SK-N-SH (cell line): ENCODE measurements around the gene ELL3. TPM values are rescaled to one million over a fixed set of nuclear protein-coding genes. Genes with fewer than 3 reads are reported as not detected.

Experiments
- CTCF ChIA-PET: fragments of 300-600, 350-600 bp; formaldehyde crosslinking; extraction: SDS; loops from one replicate; lab custom pipeline; 2021; lab: Yijun Ruan, JAX
- POLR2A ChIA-PET: fragments of 350-600 bp; sonication (Branson Sonifier 250); formaldehyde crosslinking; extraction: SDS; loops from one replicate; lab custom pipeline; 2020; ENCODE audit warnings: antibody characterized with exemption, inconsistent platforms; lab: Yijun Ruan, JAX
- DNase-seq: peaks from one replicate; pipeline ENCODE4 v3.0.0; 2012
- H2AFZ ChIP-seq: fragments of 200-600 bp; sonication (generic); 2 replicates; pipeline ENCODE4 v1.8.1; 2016; ENCODE audit warnings: antibody characterized with exemption, mild to moderate bottlenecking, low read depth
- H3F3A ChIP-seq: fragments of 200-600 bp; sonication (generic); replicated peaks from 2 replicates; pipeline ENCODE3; 2016; ENCODE audit warnings: antibody characterized with exemption, mild to moderate bottlenecking; ENCODE audit not compliant: insufficient read depth
- H3K27ac ChIP-seq, 2 experiments: fragments of 200-500 bp in 1 of 2; fragments of 200-600 bp in 1 of 2; sonication (Bioruptor generic) in 1 of 2; sonication (generic), shearing (Covaris generic) in 1 of 2; 2 replicates each; pipeline versions ENCODE4 v1.5.1 to v1.6.1; 2014 to 2016; ENCODE audit warnings: low read depth in 2 of 2, inconsistent platforms in 1 of 2, low read length in 1 of 2, mild to moderate bottlenecking in 1 of 2, mixed read lengths in 1 of 2
- H3K27me3 ChIP-seq: fragments of 200-600 bp; sonication (generic), shearing (Covaris generic); 2 replicates; pipeline ENCODE4 v1.6.1; 2016; ENCODE audit warnings: mixed run types; ENCODE audit not compliant: insufficient read depth
- H3K36me3 ChIP-seq, 2 experiments: fragments of 200-500 bp in 1 of 2; fragments of 200-600 bp in 1 of 2; sonication (Bioruptor generic) in 1 of 2; sonication (generic) in 1 of 2; replicated peaks in 1 of 2; 2 replicates each; pipeline versions ENCODE3 to v1.5.1; 2014 to 2016; ENCODE audit warnings: low read length in 1 of 2, mild to moderate bottlenecking in 1 of 2; ENCODE audit not compliant: insufficient read depth in 2 of 2, control insufficient read depth in 1 of 2
- H3K4me1 ChIP-seq, 2 experiments: fragments of 200-500 bp in 1 of 2; fragments of 200-600 bp in 1 of 2; sonication (Bioruptor generic) in 1 of 2; sonication (generic), shearing (Covaris generic) in 1 of 2; 2 replicates each; pipeline versions ENCODE4 v1.5.1 to v1.6.1; 2014 to 2016; ENCODE audit warnings: low read depth in 1 of 2, low read length in 1 of 2, mixed run types in 1 of 2; ENCODE audit not compliant: insufficient read depth in 2 of 2, control insufficient read depth in 1 of 2
- H3K4me2 ChIP-seq: fragments of 200-600 bp; sonication (generic), shearing (Covaris generic); 2 replicates; pipeline ENCODE4 v1.6.1; 2017; ENCODE audit warnings: mixed run types
- H3K4me3 ChIP-seq, 2 experiments: fragments of 200-500 bp in 1 of 2; fragments of 200-600 bp in 1 of 2; sonication (Bioruptor generic) in 1 of 2; sonication (generic), shearing (Covaris generic) in 1 of 2; 2 replicates each; pipeline versions ENCODE4 v1.5.1 to v1.8.1; 2014 to 2016; ENCODE audit warnings: low read depth in 2 of 2, inconsistent platforms in 1 of 2, low read length in 1 of 2, mild to moderate bottlenecking in 1 of 2, mixed read lengths in 1 of 2, moderate library complexity in 1 of 2
- H3K79me2 ChIP-seq: fragments of 200-600 bp; sonication (generic); 2 replicates; pipeline ENCODE4 v1.8.1; 2017; ENCODE audit warnings: mild to moderate bottlenecking; ENCODE audit not compliant: insufficient read depth
- H3K9ac ChIP-seq: fragments of 200-600 bp; sonication (generic); 2 replicates; pipeline ENCODE4 v1.6.1; 2017; ENCODE audit warnings: mixed run types
- H3K9me2 ChIP-seq: fragments of 200-600 bp; sonication (generic); 2 replicates; pipeline ENCODE4 v1.6.1; 2017; ENCODE audit warnings: mixed run types
- H3K9me3 ChIP-seq: fragments of 200-600 bp; sonication (generic); 2 replicates; pipeline ENCODE4 v1.6.1; 2017; ENCODE audit warnings: mixed run types, mild to moderate bottlenecking, moderate library complexity
- H4K20me1 ChIP-seq: fragments of 200-600 bp; sonication (generic); 2 replicates; pipeline ENCODE4 v1.6.1; 2017; ENCODE audit warnings: mild to moderate bottlenecking, mixed run types; ENCODE audit not compliant: insufficient read depth
- CHD2 ChIP-seq: fragments of 150-350 bp; IDR thresholded peaks from 2 replicates; pipeline ENCODE4 v1.6.1; 2018; ENCODE audit warnings: low read length; ENCODE audit not compliant: partially characterized antibody
- CTCF ChIP-seq: fragments of 200-600 bp; sonication (generic); IDR thresholded peaks from 2 replicates; pipeline ENCODE4 v1.6.1; 2017; ENCODE audit warnings: antibody characterized with exemption, mild to moderate bottlenecking, moderate library complexity
- FOXM1 ChIP-seq: IDR thresholded peaks from 2 replicates; pipeline ENCODE4 v1.4.0; 2012; ENCODE audit warnings: low read depth, mild to moderate bottlenecking
- JUND ChIP-seq: IDR thresholded peaks from 2 replicates; pipeline ENCODE4 v1.4.0; 2012
- MEF2A ChIP-seq: IDR thresholded peaks from 2 replicates; pipeline ENCODE4 v1.4.0; 2012; ENCODE audit warnings: low read depth, borderline replicate concordance
- MXI1 ChIP-seq: IDR thresholded peaks from 2 replicates; pipeline ENCODE4 v1.6.1; 2012; ENCODE audit warnings: mild to moderate bottlenecking, low read depth, low read length, improper control_type of control experiment
- RAD21 ChIP-seq: IDR thresholded peaks from 2 replicates; pipeline ENCODE4 v1.6.1; 2012; ENCODE audit warnings: mild to moderate bottlenecking, low read length
- RCOR1 ChIP-seq: fragments of 150-350 bp; IDR thresholded peaks from 2 replicates; pipeline ENCODE4 v1.6.1; 2017; ENCODE audit warnings: antibody characterized with exemption, low read length
- RFX5 ChIP-seq: IDR thresholded peaks from 2 replicates; pipeline ENCODE4 v1.6.1; 2012; ENCODE audit warnings: mild to moderate bottlenecking, improper control_type of control experiment, low read length
- SMC3 ChIP-seq: IDR thresholded peaks from 2 replicates; pipeline ENCODE4 v1.6.1; 2012; ENCODE audit warnings: low read depth, low read length, improper control_type of control experiment
- TAF1 ChIP-seq: IDR thresholded peaks from 2 replicates; pipeline ENCODE4 v1.6.1; 2012; ENCODE audit warnings: low read depth, mild to moderate bottlenecking, low read length, moderate library complexity, borderline replicate concordance
- TEAD4 ChIP-seq: IDR thresholded peaks from 2 replicates; pipeline ENCODE4 v1.4.0; 2012; ENCODE audit warnings: mild to moderate bottlenecking, borderline replicate concordance; ENCODE audit not compliant: insufficient read depth
- WGBS: methylation state at CpG from one replicate; pipeline ENCODE4 v1.1.6; 2017; ENCODE audit warnings: low lambda C conversion rate; 5-methylcytosine and 5-hydroxymethylcytosine counted together
- polyA plus RNA-seq, 3 experiments: library from polyadenylated mRNA; depleted of rRNA; stranded (reverse); fragments of >200 nt; gene quantifications; 2 replicates each; pipeline ENCODE4 v1.2.3, GENCODE V29; 2012

Gene ELL3
- polyA plus RNA-seq, 1 of the 3 experiments (the other 2 are of a cell fraction): 0.67 TPM

DNA sequence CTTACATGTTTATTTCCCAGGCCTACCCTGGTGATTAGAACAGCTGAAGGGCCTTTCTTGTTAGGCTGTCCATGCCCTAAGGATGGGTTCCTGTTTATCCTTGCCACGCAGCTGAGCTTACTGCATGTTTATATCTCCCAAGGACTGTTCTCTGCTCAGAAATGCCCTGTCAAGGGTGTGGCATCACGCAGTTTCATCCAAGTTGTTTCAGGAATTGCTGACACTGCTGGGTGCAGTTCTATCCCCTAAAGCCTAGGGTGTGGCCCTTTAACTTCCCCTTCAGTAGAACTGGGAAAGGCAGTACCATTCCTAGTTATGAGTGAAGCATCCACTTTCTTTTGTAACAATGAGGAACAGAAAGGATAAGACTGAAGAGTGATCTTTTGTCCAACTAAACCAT, 5.0 kb downstream of the ELL3 start:
- no peaks in the 10 kb centered on the region; a peak in 1 of 4 replicates for H3K4me1 ChIP-seq
- no peak overlapping the region for H3K4me3 ChIP-seq
- no peak overlapping the region for H3K27ac ChIP-seq
- TF ChIP-seq TEAD4 (no peak), RAD21 (no peak), TAF1 (no peak), RCOR1 (no peak)
- H3K9ac ChIP-seq: no peak overlapping the region
- ChIA-PET POLR2A (no interaction called here), CTCF (interaction anchor here (1.1 kb wide), 1 partner anchor 226 kb away, joined by 3 read pairs; no protein-coding TSS in a partner anchor)
- no peak overlapping the region for H2AFZ ChIP-seq
- H3K9me2 ChIP-seq: no peaks in the 10 kb centered on the region
- H4K20me1 ChIP-seq: peaks cover 3% of the 10 kb centered on the region; the same call in 1 of the 2 replicates
- no peaks in the 10 kb centered on the region for H3K27me3 ChIP-seq
- no peak for DNase-seq
- H3K9me3 ChIP-seq: no peaks in the 10 kb centered on the region
- 100% methylated on average over 2 of the region's 2 CpGs for WGBS
- no peaks in the 10 kb centered on the region for H3K79me2 ChIP-seq
- H3K4me2 ChIP-seq: no peak overlapping the region
- H3K36me3 ChIP-seq: peaks cover 53 to 55% of the 10 kb centered on the region in 2 experiments
- peaks cover 67% of the 10 kb centered on the region for H3F3A ChIP-seq

DNA sequence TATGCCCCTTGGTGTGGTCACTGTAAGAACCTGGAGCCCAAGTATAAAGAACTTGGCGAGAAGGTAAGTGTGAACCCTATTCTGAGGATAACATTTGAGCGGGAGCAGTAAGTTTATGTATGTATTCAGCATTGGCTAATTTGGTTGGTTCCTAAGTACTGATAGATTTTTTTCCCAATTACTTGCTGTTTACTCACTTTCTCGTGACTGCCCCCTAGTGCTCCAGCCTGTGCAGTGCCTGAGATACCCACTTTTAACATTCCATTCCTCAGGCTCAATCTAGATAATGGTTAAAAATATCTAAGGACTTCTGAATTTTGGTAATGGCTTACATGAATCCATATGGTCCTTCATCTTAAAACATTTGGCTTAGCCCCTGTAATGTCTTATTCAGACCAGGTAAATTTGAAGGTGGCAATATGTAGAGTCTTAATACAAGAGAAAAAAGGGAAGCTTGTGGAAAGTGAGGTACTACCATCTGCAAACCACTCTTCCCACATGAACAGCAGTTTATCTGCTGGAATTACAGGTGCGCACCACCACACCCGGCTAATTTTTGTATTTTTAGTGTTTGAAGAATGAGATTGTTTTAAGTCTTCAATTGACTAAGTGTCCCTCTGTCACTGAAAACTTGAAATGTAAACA, 7.1 kb downstream of the ELL3 start:
- H3K27ac ChIP-seq: peak overlapping the region in 1 of 2 experiments; percentile 7; a peak in 1 of 4 replicates
- no peaks in the 10 kb centered on the region for H3K27me3 ChIP-seq
- no peaks in the 10 kb centered on the region for H3K79me2 ChIP-seq
- DNase-seq: peak; percentile 72
- 60% methylated on average over 5 of the region's 5 CpGs for WGBS
- no peaks in the 10 kb centered on the region for H3K4me1 ChIP-seq
- POLR2A ChIA-PET: interaction anchor here (1.0 kb wide), 1 partner anchor 21 kb away, joined by 4 read pairs; no protein-coding TSS in a partner anchor
- no peak overlapping the region for H3K4me2 ChIP-seq
- CTCF ChIA-PET: interaction anchor here (0.7 to 2.9 kb wide), 11 partner anchors 9 to 256 kb away, joined by 3 to 14 read pairs (median 5); partner anchors contain the start of genes HYPK, SERF2 and SERINC4
- no peaks in the 10 kb centered on the region for H3K9me3 ChIP-seq
- peaks cover 3% of the 10 kb centered on the region; the same call in 1 of the 2 replicates for H4K20me1 ChIP-seq
- H2AFZ ChIP-seq: no peak overlapping the region
- H3K9ac ChIP-seq: no peak overlapping the region
- peaks cover 52% of the 10 kb centered on the region for H3F3A ChIP-seq
- TF ChIP-seq MEF2A (no peak), SMC3 (peak; percentile 40), CHD2 (no peak), RAD21 (peak; percentile 65), JUND (no peak), RCOR1 (no peak), CTCF (peak; percentile 91), RFX5 (no peak), MXI1 (no peak), FOXM1 (no peak)
- no peaks in the 10 kb centered on the region for H3K9me2 ChIP-seq
- peaks cover 74 to 75% of the 10 kb centered on the region in 2 experiments for H3K36me3 ChIP-seq
- H3K4me3 ChIP-seq: no peak overlapping the region
